Right lobe of liver (tissue), 6 donors: ENCODE data around the gene SC5D. TPM values are rescaled to one million over a fixed set of nuclear protein-coding genes. Genes with fewer than 3 reads are reported as not detected.

Experiments used
- ATAC-seq, 4 donors: fragments of 200-7000 bp; cut with Tn5 transposase; one replicate each; pipeline ENCODE4 v1.9.1; 2020; ENCODE audit warnings: mild to moderate bottlenecking in 4 of 4, moderate library complexity in 4 of 4
- DNase-seq, 3 donors: peaks; one replicate each; pipeline ENCODE4 v3.0.0-alpha.2; 2020
- H3K27ac ChIP-seq, 3 donors: fragments of 200-600 bp; one replicate each; pipeline ENCODE4 v1.8.0; 2022
- H3K27me3 ChIP-seq, 2 donors: fragments of 200-600 bp; one replicate each; pipeline ENCODE4 v1.8.0; 2022
- H3K36me3 ChIP-seq, 4 donors: fragments of 200-600 bp; sonication (generic) in 1 of 4; one replicate each; pipeline versions ENCODE4 v1.5.1 to v1.8.0; 2017 to 2022; ENCODE audit warnings: control low read depth in 1 of 4
- H3K4me1 ChIP-seq, 4 donors: fragments of 200-600 bp; sonication (generic) in 1 of 4; one replicate each; pipeline versions ENCODE4 v1.5.1 to v1.8.0; 2017 to 2022; ENCODE audit warnings: control low read depth in 1 of 4
- H3K4me3 ChIP-seq, 3 donors: fragments of 200-600 bp; one replicate each; pipeline ENCODE4 v1.8.0; 2022
- H3K9me3 ChIP-seq, 4 donors: fragments of 200-600 bp; sonication (generic) in 1 of 4; one replicate each; pipeline versions ENCODE4 v1.5.1 to v1.8.0; 2017 to 2022; ENCODE audit warnings: control low read depth in 1 of 4
- POLR2A ChIP-seq: fragments of 450-650 bp; IDR thresholded peaks from one replicate; pipeline ENCODE4 v1.6.1; 2017; ENCODE audit warnings: antibody characterized with exemption, mild to moderate bottlenecking
- WGBS: methylation state at CpG from one replicate; pipeline ENCODE4 v1.1.6; 2018; ENCODE audit warnings: low coverage, low lambda C conversion rate; ENCODE audit not compliant: insufficient coverage; ENCODE audit errors: missing lambda C conversion rate; 5-methylcytosine and 5-hydroxymethylcytosine counted together
- intact Hi-C, 2 donors: fragments of 100-400 bp; cut with DNase I; formaldehyde crosslinking; loops; one replicate each; pipeline versions ENCODE4 v1.11.2 to v1.14.1; 2022
- total RNA-seq, 6 experiments: library from RNA; depleted of rRNA in 2 of 6; stranded (reverse); fragments of >200 nt in 2 of 6; fragmentation: NEBNext Ultra II Directional in 3 of 6; extraction: Animal tissue kit (Norgen Biotek cat#: 25700) in 3 of 6; gene quantifications; one replicate each; pipeline versions ENCODE4 v1.1.0 to v1.2.4, GENCODE V29; 2016 to 2023
- TF ChIP-seq, protein P1 (sequence below), 4 donors: fragments of 200-600 bp in 3 of 4; fragments of 450-650 bp in 1 of 4; IDR thresholded peaks; one replicate each; pipeline versions ENCODE4 v1.5.1 to v1.8.0; 2016 to 2022; ENCODE audit warnings: antibody characterized with exemption in 4 of 4, mild to moderate bottlenecking in 2 of 4
- donor health status: DM: no; HTN: yes; CAD: no.
- donor health status: DM: no; HTN: no; CAD: no.
- donor health status: DM: no; HTN: no; CAD: no.
- donor health status: DM: no; HTN: yes; CAD: no.
- donor health status: DM: no; HTN: yes; CAD: no.

The SC5D gene
- total RNA-seq, 6 experiments from 2014 or later: 58.9 to 126 (median 82.1) TPM

DNA sequence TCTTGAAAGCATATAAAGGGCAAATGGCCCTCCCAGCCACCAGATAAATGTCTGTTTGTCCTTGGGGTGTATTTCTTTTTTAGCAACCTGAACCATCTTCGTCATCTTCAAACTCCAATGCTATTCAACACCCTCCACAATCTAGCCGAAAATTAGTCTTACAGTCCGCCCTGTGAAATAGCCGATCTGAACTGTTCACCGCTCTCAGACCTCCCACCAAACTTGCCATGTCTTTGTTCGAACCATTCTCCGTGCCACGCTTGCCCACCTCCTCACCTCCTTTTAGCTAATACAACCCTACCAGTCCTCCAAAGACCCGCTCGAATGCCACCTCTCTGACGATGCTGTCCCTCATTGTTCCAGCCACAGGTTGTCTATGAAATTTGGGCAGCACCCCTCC, 46.0 kb downstream of the SC5D start:
- intact Hi-C loops: no loop called here
- TF ChIP-seq, protein P1, sequence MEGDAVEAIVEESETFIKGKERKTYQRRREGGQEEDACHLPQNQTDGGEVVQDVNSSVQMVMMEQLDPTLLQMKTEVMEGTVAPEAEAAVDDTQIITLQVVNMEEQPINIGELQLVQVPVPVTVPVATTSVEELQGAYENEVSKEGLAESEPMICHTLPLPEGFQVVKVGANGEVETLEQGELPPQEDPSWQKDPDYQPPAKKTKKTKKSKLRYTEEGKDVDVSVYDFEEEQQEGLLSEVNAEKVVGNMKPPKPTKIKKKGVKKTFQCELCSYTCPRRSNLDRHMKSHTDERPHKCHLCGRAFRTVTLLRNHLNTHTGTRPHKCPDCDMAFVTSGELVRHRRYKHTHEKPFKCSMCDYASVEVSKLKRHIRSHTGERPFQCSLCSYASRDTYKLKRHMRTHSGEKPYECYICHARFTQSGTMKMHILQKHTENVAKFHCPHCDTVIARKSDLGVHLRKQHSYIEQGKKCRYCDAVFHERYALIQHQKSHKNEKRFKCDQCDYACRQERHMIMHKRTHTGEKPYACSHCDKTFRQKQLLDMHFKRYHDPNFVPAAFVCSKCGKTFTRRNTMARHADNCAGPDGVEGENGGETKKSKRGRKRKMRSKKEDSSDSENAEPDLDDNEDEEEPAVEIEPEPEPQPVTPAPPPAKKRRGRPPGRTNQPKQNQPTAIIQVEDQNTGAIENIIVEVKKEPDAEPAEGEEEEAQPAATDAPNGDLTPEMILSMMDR (IDR thresholded peaks at IDR 0.05): no peak
- no peak for TF ChIP-seq POLR2A
- H3K27ac ChIP-seq: no peak overlapping the region
- H3K36me3 ChIP-seq: no peaks in the 10 kb centered on the region
- H3K9me3 ChIP-seq: no peaks in the 10 kb centered on the region
- WGBS: 89% methylated on average over 11 of the region's 11 CpGs
- H3K4me3 ChIP-seq: no peak overlapping the region
- H3K4me1 ChIP-seq: no peaks in the 10 kb centered on the region
- DNase-seq (no peak), ATAC-seq (no peak)
- H3K27me3 ChIP-seq: no peaks in the 10 kb centered on the region

DNA sequence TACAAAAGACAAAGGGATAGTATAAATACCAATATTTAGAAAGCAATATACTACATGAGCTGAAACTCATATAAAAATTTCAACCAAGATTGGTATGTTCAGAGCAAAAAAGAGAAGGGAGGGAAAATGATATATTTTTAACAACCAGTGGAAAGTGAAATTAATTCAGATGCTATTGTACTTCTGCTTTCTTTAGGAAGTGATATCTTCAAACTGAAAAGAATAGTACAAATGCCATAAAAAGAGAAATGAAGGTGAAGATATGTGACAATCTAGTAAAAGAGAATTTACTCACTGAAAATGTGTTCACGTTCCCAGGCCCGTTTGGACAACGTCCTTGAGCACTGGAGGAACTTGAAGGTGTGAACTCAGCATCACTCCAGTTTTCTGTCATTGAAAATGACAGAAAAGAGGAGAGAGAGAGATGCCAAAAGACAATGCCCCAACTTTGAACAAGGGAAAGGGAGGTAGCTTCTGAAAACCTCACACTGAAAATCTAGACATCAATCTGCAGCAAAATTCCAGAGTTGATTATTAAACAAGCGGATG, 47.5 kb downstream of the SC5D start:
- no peak for ATAC-seq
- no peak for DNase-seq
- WGBS: 53% methylated on average over 4 of the region's 4 CpGs
- no peaks in the 10 kb centered on the region for H3K4me1 ChIP-seq
- intact Hi-C loops: no loop called here
- no peaks in the 10 kb centered on the region for H3K9me3 ChIP-seq
- H3K36me3 ChIP-seq: no peaks in the 10 kb centered on the region
- H3K27me3 ChIP-seq: no peaks in the 10 kb centered on the region
- H3K27ac ChIP-seq: no peak overlapping the region
- no peak for TF ChIP-seq POLR2A
- no peak overlapping the region for H3K4me3 ChIP-seq

DNA sequence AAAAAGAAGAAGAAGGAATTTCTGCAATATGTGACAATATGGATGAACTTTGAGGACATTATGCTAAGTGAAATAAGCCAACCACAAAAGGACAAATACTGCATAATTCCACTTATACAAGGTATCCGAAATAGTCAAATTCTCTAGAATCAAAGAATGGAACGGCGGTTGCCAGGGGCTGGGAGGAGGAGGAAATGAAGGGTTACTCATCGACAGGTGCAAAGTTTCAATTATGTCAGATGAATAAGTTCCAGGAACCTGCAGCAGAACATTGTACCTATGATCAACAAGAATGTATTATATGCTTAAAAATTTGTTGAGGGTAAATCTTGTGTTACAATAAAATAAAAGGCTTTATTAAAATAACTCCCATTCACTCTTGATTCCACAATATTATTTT, 49.0 kb downstream of the SC5D start:
- WGBS: 63% methylated on average over 4 of the region's 4 CpGs
- H3K4me1 ChIP-seq: no peaks in the 10 kb centered on the region
- H3K27ac ChIP-seq: no peak overlapping the region
- TF ChIP-seq, protein P1 (IDR thresholded peaks at IDR 0.05): no peak
- TF ChIP-seq POLR2A: no peak
- intact Hi-C loops: no loop called here
- no peak overlapping the region for H3K4me3 ChIP-seq
- no peaks in the 10 kb centered on the region for H3K27me3 ChIP-seq
- ATAC-seq (no peak), DNase-seq (no peak)
- no peaks in the 10 kb centered on the region for H3K9me3 ChIP-seq
- H3K36me3 ChIP-seq: no peaks in the 10 kb centered on the region

DNA sequence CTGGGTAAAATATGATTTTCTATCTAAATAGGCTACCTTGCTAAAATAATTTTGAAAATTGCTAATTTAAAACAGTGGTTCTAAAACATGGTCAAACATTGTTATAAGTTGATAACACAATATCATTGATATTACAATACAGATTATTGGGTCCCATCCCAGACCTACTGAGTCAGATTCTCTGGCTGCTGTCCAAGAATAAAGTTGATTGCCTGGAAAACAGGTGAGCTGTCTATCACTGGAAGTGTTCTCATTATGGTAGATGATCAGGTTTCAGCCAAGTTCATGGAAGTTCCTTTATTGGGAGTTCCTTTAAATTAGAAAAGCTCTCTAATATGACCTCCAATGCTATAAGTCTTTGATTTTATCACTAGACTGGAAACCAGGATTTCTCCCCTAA, 52.3 kb downstream of the SC5D start:
- ATAC-seq: no peak
- Histone ChIP-seq H3K9me3 (no peaks in the 10 kb centered on the region), H3K4me3 (no peak overlapping the region), H3K4me1 (peaks cover 0 to 9% (median 0%) of the 10 kb centered on the region in 4 donors), H3K27me3 (no peaks in the 10 kb centered on the region), H3K27ac (no peak overlapping the region), H3K36me3 (no peaks in the 10 kb centered on the region)
- DNase-seq: no peak
- intact Hi-C loops: no loop called here
- TF ChIP-seq, protein P1 (IDR thresholded peaks at IDR 0.05): no peak
- no peak for TF ChIP-seq POLR2A

DNA sequence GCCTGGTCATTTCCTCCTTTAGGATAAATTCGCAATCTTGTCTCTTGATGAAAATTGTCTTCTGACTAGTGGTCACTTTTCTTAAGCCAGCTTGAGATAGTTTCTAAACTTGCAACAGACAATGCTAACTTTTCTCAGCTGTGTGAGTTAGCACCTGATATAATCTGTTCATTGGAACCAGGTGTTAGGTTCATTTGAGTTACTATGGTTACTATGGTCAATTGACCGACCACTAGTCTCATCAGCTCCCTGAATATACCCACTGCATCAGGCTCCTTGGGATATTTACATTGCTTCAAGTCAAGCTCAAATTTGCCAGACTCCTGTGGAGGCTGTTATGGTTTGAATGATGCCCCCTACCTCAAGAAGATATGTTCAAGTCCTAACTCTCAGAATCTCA, 54.5 kb downstream of the SC5D start:
- Histone ChIP-seq H3K4me1 (peaks cover 0 to 9% (median 0%) of the 10 kb centered on the region in 4 donors), H3K36me3 (no peaks in the 10 kb centered on the region), H3K4me3 (no peak overlapping the region), H3K27ac (no peak overlapping the region), H3K9me3 (no peaks in the 10 kb centered on the region), H3K27me3 (no peaks in the 10 kb centered on the region)
- DNase-seq: no peak
- intact Hi-C loops: no loop called here
- ATAC-seq: no peak
- TF ChIP-seq POLR2A: no peak
- TF ChIP-seq, protein P1 (IDR thresholded peaks at IDR 0.05): no peak
- WGBS: 85% methylated on average over 2 of the region's 2 CpGs
